ENCODE measurements around the gene RAB10.
"Not testable (repeated sequence)": the region's sequence is repeated elsewhere in the genome, so short reads cannot be mapped to it uniquely, and the experiment has no call there.

Gene RAB10

GRCh38 chr2:25993049-25993448, 40.8 kb upstream of the RAB10 start:
- Histone ChIP-seq H3K27me3 (replicated peaks) (no peaks in the 10 kb centered on the region), H3K36me3 (replicated peaks) (no peaks in the 10 kb centered on the region), H3K27ac (no peak overlapping the region), H3K4me3 (ENCODE audit: low read depth, low read length) (no peak overlapping the region)
- no peak for DNase-seq
- TF ChIP-seq CTCF (IDR thresholded peaks at IDR 0.05; ENCODE audit: low read depth, low read length, missing control alignments), result no peak
- in situ Hi-C loops (cut with HindIII; ENCODE audit: low pct_ligation_motif_present, low sequenced_read_pairs), result loop anchor here (25.0 kb wide), 1 partner anchor 144 kb away; no protein-coding TSS in a partner anchor

GRCh38 chr2:25994509-25994908, 39.4 kb upstream of the RAB10 start:
- Histone ChIP-seq H3K36me3 (replicated peaks) (no peaks in the 10 kb centered on the region), H3K27ac (no peak overlapping the region), H3K27me3 (replicated peaks) (no peaks in the 10 kb centered on the region), H3K4me3 (ENCODE audit: low read depth, low read length) (no peak overlapping the region)
- TF ChIP-seq CTCF (IDR thresholded peaks at IDR 0.05; ENCODE audit: low read depth, low read length, missing control alignments), result no peak
- no peak for DNase-seq
- in situ Hi-C loops (cut with HindIII; ENCODE audit: low pct_ligation_motif_present, low sequenced_read_pairs), result loop anchor here (25.0 kb wide), 1 partner anchor 143 kb away; no protein-coding TSS in a partner anchor

- H3K4me3 ChIP-seq (ENCODE audit: low read depth, low read length), result no peak overlapping the region
- no peaks in the 10 kb centered on the region for H3K27me3 ChIP-seq (replicated peaks)
- H3K27ac ChIP-seq, result no peak overlapping the region
- H3K36me3 ChIP-seq (replicated peaks), result no peaks in the 10 kb centered on the region
- in situ Hi-C loops (cut with HindIII; ENCODE audit: low pct_ligation_motif_present, low sequenced_read_pairs), result loop anchor here (25.0 kb wide), 1 partner anchor 140 kb away; no protein-coding TSS in a partner anchor
- DNase-seq, result no peak
- TF ChIP-seq CTCF (IDR thresholded peaks at IDR 0.05; ENCODE audit: low read depth, low read length, missing control alignments), result no peak
Measured at GRCh38 chr2:25996844-25997243, 37.0 kb upstream of the RAB10 start.

GRCh38 chr2:25998816-25999383, 35.0 kb upstream of the RAB10 start:
- H3K27me3 ChIP-seq (replicated peaks); DNase-seq; H3K27ac ChIP-seq; H3K4me3 ChIP-seq (ENCODE audit: low read depth, low read length); H3K36me3 ChIP-seq (replicated peaks): not testable (repeated sequence)
- in situ Hi-C loops (cut with HindIII; ENCODE audit: low pct_ligation_motif_present, low sequenced_read_pairs), result loop anchor here (25.0 kb wide), 1 partner anchor 138 kb away; no protein-coding TSS in a partner anchor

GRCh38 chr2:25999406-25999805, 34.5 kb upstream of the RAB10 start:
- in situ Hi-C loops (cut with HindIII; ENCODE audit: low pct_ligation_motif_present, low sequenced_read_pairs), result loop anchor here (25.0 kb wide), 1 partner anchor 138 kb away; no protein-coding TSS in a partner anchor
- not testable (repeated sequence) for DNase-seq; H3K4me3 ChIP-seq (ENCODE audit: low read depth, low read length); H3K27ac ChIP-seq; H3K27me3 ChIP-seq (replicated peaks); H3K36me3 ChIP-seq (replicated peaks)

- H3K27me3 ChIP-seq (replicated peaks), result no peaks in the 10 kb centered on the region
- H3K4me3 ChIP-seq (ENCODE audit: low read depth, low read length), result no peak overlapping the region
- no peaks in the 10 kb centered on the region for H3K36me3 ChIP-seq (replicated peaks)
- in situ Hi-C loops (cut with HindIII; ENCODE audit: low pct_ligation_motif_present, low sequenced_read_pairs), result no loop called here
- no peak for TF ChIP-seq CTCF (IDR thresholded peaks at IDR 0.05; ENCODE audit: low read depth, low read length, missing control alignments)
- no peak overlapping the region for H3K27ac ChIP-seq
- no peak for DNase-seq
Measured at GRCh38 chr2:26000561-26001082, 33.3 kb upstream of the RAB10 start.
